H54 (cell line): ENCODE measurements around the gene IGSF9B.

ENCODE experiments used
- DNase-seq: peaks from one replicate; pipeline ENCODE4 v3.0.0; 2011; ENCODE audit warnings: low spot score, mixed read lengths; ENCODE audit not compliant: insufficient read length
- FAIRE-seq: peaks from 3 replicates; lab custom pipeline; 2011; peaks lifted over from hg19 to GRCh38; lab: Jason Lieb, UNC
- POLR2A ChIP-seq: IDR thresholded peaks from 2 replicates; pipeline ENCODE4 v1.6.1; 2011; ENCODE audit warnings: low read depth, mild to moderate bottlenecking, low read length

The IGSF9B gene

GRCh38 chr11:133896642-133897330, 60.0 kb downstream of the IGSF9B start:
- FAIRE-seq (no peak), DNase-seq (no peak)
- TF ChIP-seq POLR2A: no peak

- TF ChIP-seq POLR2A: no peak
- no peak for FAIRE-seq
- no peak for DNase-seq
These were observed 60.7 kb downstream of the IGSF9B start for GRCh38 chr11:133896028-133896427.

- FAIRE-seq: no peak
- no peak for TF ChIP-seq POLR2A
- no peak for DNase-seq
These were observed 61.2 kb downstream of the IGSF9B start for GRCh38 chr11:133895551-133895950.

- DNase-seq: no peak
- no peak for TF ChIP-seq POLR2A
- FAIRE-seq: no peak
These were observed 61.7 kb downstream of the IGSF9B start for GRCh38 chr11:133895061-133895479.

GRCh38 chr11:133893381-133893780, 63.4 kb downstream of the IGSF9B start:
- TF ChIP-seq POLR2A: no peak
- FAIRE-seq (no peak), DNase-seq (no peak)

GRCh38 chr11:133892584-133893380, 64.0 kb downstream of the IGSF9B start:
- DNase-seq (no peak), FAIRE-seq (no peak)
- no peak for TF ChIP-seq POLR2A

- DNase-seq (no peak), FAIRE-seq (no peak)
- TF ChIP-seq POLR2A: no peak
These were observed 64.6 kb downstream of the IGSF9B start for GRCh38 chr11:133892126-133892525.

- no peak for FAIRE-seq
- no peak for DNase-seq
- TF ChIP-seq POLR2A: no peak
These were observed 66.9 kb downstream of the IGSF9B start for GRCh38 chr11:133889893-133890292.

- no peak for TF ChIP-seq POLR2A
- FAIRE-seq (no peak), DNase-seq (no peak)
These were observed 67.6 kb downstream of the IGSF9B start for GRCh38 chr11:133889188-133889587.

GRCh38 chr11:133887692-133888332, 69.0 kb downstream of the IGSF9B start:
- FAIRE-seq (no peak), DNase-seq (no peak)
- no peak for TF ChIP-seq POLR2A

GRCh38 chr11:133886029-133886428, 70.7 kb downstream of the IGSF9B start:
- DNase-seq: no peak
- FAIRE-seq: no peak
- no peak for TF ChIP-seq POLR2A

- FAIRE-seq (no peak), DNase-seq (no peak)
- TF ChIP-seq POLR2A: no peak
These were observed 84.6 kb downstream of the IGSF9B start for GRCh38 chr11:133872160-133872559.

GRCh38 chr11:133867456-133867855, 89.3 kb downstream of the IGSF9B start:
- no peak for TF ChIP-seq POLR2A
- FAIRE-seq (no peak), DNase-seq (no peak)

GRCh38 chr11:133865466-133865865, 91.3 kb downstream of the IGSF9B start:
- no peak for DNase-seq
- TF ChIP-seq POLR2A: no peak
- FAIRE-seq: no peak
